H1 (cell line): ENCODE data around the gene ANKS1B. TPM values are rescaled to one million over a fixed set of nuclear protein-coding genes. Genes with fewer than 3 reads are reported as not detected.

Experiments used
- CTCF ChIA-PET: fragments of 300-600 bp; sonication (Branson Sonifier 250); formaldehyde crosslinking; loops from one replicate; lab custom pipeline; 2021; ENCODE audit not compliant: partially characterized antibody; lab: Charles Lee
- POLR2A ChIA-PET: fragments of 300-600 bp; sonication (Branson Sonifier 250); formaldehyde crosslinking; loops from one replicate; lab custom pipeline; 2021; ENCODE audit warnings: inconsistent platforms; ENCODE audit not compliant: partially characterized antibody; lab: Charles Lee
- DNase-seq, 2 experiments: peaks; one replicate each; pipeline versions ENCODE4 v3.0.0 to v3.0.0-alpha.2; 2010 to 2022; ENCODE audit warnings: low spot score in 2 of 2, low read depth in 1 of 2, mixed read lengths in 1 of 2
- FAIRE-seq: peaks from 2 replicates; lab custom pipeline; 2011; peaks lifted over from hg19 to GRCh38; lab: Jason Lieb, UNC
- H2AFZ ChIP-seq: 2 replicates; pipeline ENCODE4 v1.8.1; 2012; ENCODE audit warnings: low read length, inconsistent platforms
- H2AK5ac ChIP-seq: 2 replicates; pipeline ENCODE4 v1.6.1; 2013; ENCODE audit warnings: low read depth, low read length
- H2BK120ac ChIP-seq: replicated peaks from 2 replicates; pipeline ENCODE3; 2013; ENCODE audit warnings: low read depth, low read length, inconsistent platforms
- H2BK12ac ChIP-seq: 2 replicates; pipeline ENCODE4 v1.6.1; 2013; ENCODE audit warnings: low read depth, low read length
- H2BK15ac ChIP-seq: 2 replicates; pipeline ENCODE4 v1.6.1; 2013; ENCODE audit warnings: low read length
- H2BK20ac ChIP-seq: 2 replicates; pipeline ENCODE4 v1.6.1; 2013; ENCODE audit warnings: low read length
- H2BK5ac ChIP-seq: 2 replicates; pipeline ENCODE4 v1.6.1; 2013; ENCODE audit warnings: low read depth, low read length
- H3K14ac ChIP-seq: 2 replicates; pipeline ENCODE4 v1.6.1; 2013; ENCODE audit warnings: inconsistent platforms; ENCODE audit not compliant: insufficient read length
- H3K18ac ChIP-seq: 2 replicates; pipeline ENCODE4 v1.6.1; 2013; ENCODE audit warnings: low read length; ENCODE audit errors: extremely low read depth
- H3K23ac ChIP-seq: 2 replicates; pipeline ENCODE4 v1.6.1; 2013; ENCODE audit warnings: inconsistent platforms; ENCODE audit not compliant: insufficient read length
- H3K23me2 ChIP-seq: 2 replicates; pipeline ENCODE4 v1.6.1; 2013; ENCODE audit warnings: low read depth, low read length
- H3K27ac ChIP-seq: 2 replicates; pipeline ENCODE4 v1.6.1; 2011; ENCODE audit warnings: low read depth, low read length, inconsistent platforms
- H3K27me3 ChIP-seq, 4 experiments: replicated peaks in 1 of 4; 1 replicate in 1 of 4; 2 replicates in 3 of 4; pipeline versions ENCODE4 v1.6.1 to v1.8.1; 2011 to 2013; ENCODE audit warnings: low read length in 3 of 4, mild to moderate bottlenecking in 3 of 4, inconsistent platforms in 2 of 4, mixed read lengths in 2 of 4, moderate library complexity in 1 of 4; ENCODE audit not compliant: control insufficient read depth in 3 of 4, insufficient read depth in 3 of 4; ENCODE audit errors: extremely low read depth in 1 of 4
- H3K36me3 ChIP-seq, 4 experiments: 2 replicates each; pipeline versions ENCODE4 v1.6.1 to v1.8.1; 2011 to 2013; ENCODE audit warnings: mild to moderate bottlenecking in 4 of 4, low read length in 3 of 4, moderate library complexity in 2 of 4, control low read depth in 1 of 4, inconsistent platforms in 1 of 4; ENCODE audit not compliant: insufficient read depth in 4 of 4, control insufficient read depth in 2 of 4
- H3K4ac ChIP-seq: replicated peaks from 2 replicates; pipeline ENCODE3; 2013; ENCODE audit warnings: low read length, low read depth, mixed read lengths, inconsistent platforms; ENCODE audit not compliant: insufficient read length
- H3K4me1 ChIP-seq, 4 experiments: replicated peaks in 1 of 4; 1 replicate in 1 of 4; 2 replicates in 3 of 4; pipeline versions ENCODE4 v1.6.1 to v1.8.1; 2011 to 2013; ENCODE audit warnings: low read length in 3 of 4, inconsistent platforms in 2 of 4, mixed read lengths in 1 of 4; ENCODE audit not compliant: insufficient read depth in 4 of 4, control insufficient read depth in 3 of 4
- H3K4me2 ChIP-seq, 2 experiments: 2 replicates each; pipeline versions ENCODE4 v1.6.1 to v1.8.1; 2011 to 2013; ENCODE audit warnings: low read depth in 2 of 2, low read length in 2 of 2, control low read depth in 1 of 2, inconsistent platforms in 1 of 2, mild to moderate bottlenecking in 1 of 2; ENCODE audit not compliant: insufficient read depth in 1 of 2
- H3K4me3 ChIP-seq, 4 experiments: fragments of 200-600, 300-600 bp in 1 of 4; sonication (generic), shearing (Covaris generic), sonication (Bioruptor Twin) in 1 of 4; 2 replicates each; pipeline versions ENCODE4 v1.5.1 to v1.8.1; 2011 to 2016; ENCODE audit warnings: low read length in 4 of 4, low read depth in 3 of 4, control low read depth in 2 of 4, inconsistent platforms in 2 of 4, mild to moderate bottlenecking in 2 of 4, mixed read lengths in 1 of 4, moderate library complexity in 1 of 4; ENCODE audit not compliant: insufficient read depth in 2 of 4; ENCODE audit errors: extremely low read depth in 1 of 4
- H3K56ac ChIP-seq: replicated peaks from 2 replicates; pipeline ENCODE3; 2013; ENCODE audit warnings: low read depth, mild to moderate bottlenecking, mixed read lengths, low read length, inconsistent platforms; ENCODE audit not compliant: insufficient read length
- H3K79me1 ChIP-seq: 2 replicates; pipeline ENCODE4 v1.6.1; 2013; ENCODE audit warnings: low read depth, low read length, control low read depth
- H3K79me2 ChIP-seq, 2 experiments: 2 replicates each; pipeline versions ENCODE4 v1.6.1 to v1.8.1; 2012 to 2013; ENCODE audit warnings: low read length in 2 of 2, mild to moderate bottlenecking in 2 of 2, inconsistent platforms in 1 of 2; ENCODE audit not compliant: insufficient read depth in 2 of 2, control insufficient read depth in 1 of 2
- H3K9ac ChIP-seq, 4 experiments: replicated peaks in 1 of 4; 1 replicate in 1 of 4; 2 replicates in 3 of 4; pipeline versions ENCODE4 v1.6.1 to v1.8.1; 2011 to 2013; ENCODE audit warnings: low read depth in 3 of 4, low read length in 3 of 4, control low read depth in 2 of 4, mild to moderate bottlenecking in 2 of 4, moderate library complexity in 2 of 4, inconsistent platforms in 1 of 4; ENCODE audit errors: extremely low read depth in 1 of 4
- H3K9me3 ChIP-seq, 2 experiments: 2 replicates each; pipeline versions ENCODE4 v1.6.1 to v1.8.1; 2012 to 2013; ENCODE audit warnings: mild to moderate bottlenecking in 2 of 2, moderate library complexity in 2 of 2, control low read depth in 1 of 2, inconsistent platforms in 1 of 2, low read depth in 1 of 2, low read length in 1 of 2, mixed read lengths in 1 of 2; ENCODE audit not compliant: insufficient read depth in 2 of 2
- H4K20me1 ChIP-seq, 2 experiments: replicated peaks in 1 of 2; 2 replicates each; pipeline versions ENCODE3 to v1.8.1; 2011 to 2013; ENCODE audit warnings: inconsistent platforms in 2 of 2, low read length in 2 of 2, mild to moderate bottlenecking in 1 of 2; ENCODE audit not compliant: insufficient read depth in 2 of 2, control insufficient read depth in 1 of 2
- H4K5ac ChIP-seq: 2 replicates; pipeline ENCODE4 v1.6.1; 2013; ENCODE audit warnings: low read length, low read depth, mixed read lengths, inconsistent platforms; ENCODE audit not compliant: insufficient read length
- H4K8ac ChIP-seq: 2 replicates; pipeline ENCODE4 v1.8.0; 2013; ENCODE audit warnings: mild to moderate bottlenecking, moderate library complexity, low read length, inconsistent platforms; ENCODE audit not compliant: insufficient read depth; ENCODE audit errors: extremely low read depth
- H4K91ac ChIP-seq: replicated peaks from 2 replicates; pipeline ENCODE3; 2013; ENCODE audit warnings: low read length, mixed read lengths, inconsistent platforms; ENCODE audit not compliant: insufficient read length
- BACH1 ChIP-seq: IDR thresholded peaks from 2 replicates; pipeline ENCODE4 v1.6.1; 2012; ENCODE audit warnings: low read length, improper control_type of control experiment
- BCL11A ChIP-seq, 2 experiments: IDR thresholded peaks; one replicate each; pipeline ENCODE4 v1.6.1; 2011; ENCODE audit warnings: low read depth in 2 of 2, low read length in 2 of 2, mild to moderate bottlenecking in 2 of 2
- BRCA1 ChIP-seq: IDR thresholded peaks from 2 replicates; pipeline ENCODE4 v1.6.1; 2012; ENCODE audit warnings: low read depth, low read length, improper control_type of control experiment
- CBX5 ChIP-seq: fragments of 300-800, 300-1000 bp; sonication (generic); IDR thresholded peaks from 2 replicates; pipeline ENCODE4 v1.7.1; 2016; ENCODE audit warnings: antibody characterized with exemption, low read length, low read depth
- CHD2 ChIP-seq: IDR thresholded peaks from 2 replicates; pipeline ENCODE4 v1.6.1; 2012; ENCODE audit warnings: low read length, improper control_type of control experiment
- E2F6 ChIP-seq: IDR thresholded peaks from 2 replicates; pipeline ENCODE4 v1.6.1; 2012; ENCODE audit warnings: inconsistent platforms
- EP300 ChIP-seq, 2 experiments: IDR thresholded peaks; 1 replicate in 1 of 2; 2 replicates in 1 of 2; pipeline ENCODE4 v1.6.1; 2011 to 2012; ENCODE audit warnings: low read depth in 2 of 2, low read length in 2 of 2, mild to moderate bottlenecking in 2 of 2, borderline replicate concordance in 1 of 2, inconsistent platforms in 1 of 2, moderate library complexity in 1 of 2
- JUND ChIP-seq: IDR thresholded peaks from 2 replicates; pipeline ENCODE4 v1.6.1; 2011; ENCODE audit warnings: mild to moderate bottlenecking, improper control_type of control experiment, low read length
- KDM1A ChIP-seq: fragments of 200-600, 300-600 bp; sonication (generic); IDR thresholded peaks from 2 replicates; pipeline ENCODE4 v1.7.1; 2016; ENCODE audit warnings: mild to moderate bottlenecking, low read length, borderline replicate concordance
- MAX ChIP-seq: IDR thresholded peaks from 2 replicates; pipeline ENCODE4 v1.6.1; 2012; ENCODE audit warnings: inconsistent platforms
- POLR2A ChIP-seq, 2 experiments: IDR thresholded peaks; 1 replicate in 1 of 2; 2 replicates in 1 of 2; pipeline ENCODE4 v1.6.1; 2011; ENCODE audit warnings: low read depth in 2 of 2, low read length in 2 of 2, mild to moderate bottlenecking in 2 of 2; ENCODE audit errors: control extremely low read depth in 1 of 2
- RXRA ChIP-seq: IDR thresholded peaks from 2 replicates; pipeline ENCODE4 v1.6.1; 2011; ENCODE audit warnings: low read depth, mild to moderate bottlenecking, low read length, moderate library complexity; ENCODE audit not compliant: insufficient read depth
- SIRT6 ChIP-seq: IDR thresholded peaks from one replicate; pipeline ENCODE4 v1.7.1; 2012; ENCODE audit warnings: low read length, inconsistent platforms
- SIX5 ChIP-seq: IDR thresholded peaks from 2 replicates; pipeline ENCODE4 v1.6.1; 2011; ENCODE audit warnings: mild to moderate bottlenecking, low read depth, low read length
- SUZ12 ChIP-seq: fragments of 200-600 bp; sonication (generic); IDR thresholded peaks from 2 replicates; pipeline ENCODE4 v1.6.1; 2012; ENCODE audit warnings: mild to moderate bottlenecking, inconsistent platforms, low read length, moderate library complexity, mixed read lengths
- ZNF274 ChIP-seq: IDR thresholded peaks from 2 replicates; pipeline ENCODE4 v1.7.0; 2012; ENCODE audit warnings: low read length, borderline replicate concordance; ENCODE audit errors: extremely low read depth
- polyA plus RNA-seq, 7 experiments: library from polyadenylated mRNA; depleted of rRNA in 3 of 7; stranded (reverse) in 5 of 7; unstranded in 2 of 7; fragments of >200 nt in 5 of 7; fragments of 200-250 nt in 2 of 7; gene quantifications; 1 replicate in 5 of 7; 2 replicates in 1 of 7; 4 replicates in 1 of 7; pipeline versions ENCODE4 v1.2.1 to v1.2.3, GENCODE V29; 2011 to 2013; ENCODE audit warnings: missing spikeins in 2 of 7, mixed read lengths in 2 of 7
- total RNA-seq: library from RNA; stranded (reverse); fragmentation: NEBNext Ultra II Directional; extraction: Animal tissue kit (Norgen Biotek cat#: 25700); gene quantifications from 2 replicates; pipeline ENCODE4 v1.2.1, GENCODE V29; 2021

Gene ANKS1B
- total and polyA plus RNA-seq, 2 of the 8 experiments (the other 6 are each of a cell fraction or from before 2014, with no cell fraction given): 2.7 to 6.1 TPM

- Histone ChIP-seq H3K27me3 (no peaks in the 10 kb centered on the region), H3K36me3 (no peaks in the 10 kb centered on the region), H3K9ac (no peak overlapping the region), H3K79me2 (no peaks in the 10 kb centered on the region), H3K4me3 (no peak overlapping the region), H2AK5ac (no peak overlapping the region)
- CTCF ChIA-PET: no interaction called here
- TF ChIP-seq BCL11A (IDR thresholded peaks at IDR 0.05; ENCODE audit: low read depth in 2 of 2, low read length in 2 of 2): no peak
- no peak for TF ChIP-seq POLR2A (IDR thresholded peaks at IDR 0.05; ENCODE audit: control extremely low read depth in 1 of 2, low read depth in 2 of 2, low read length in 2 of 2)
- TF ChIP-seq EP300 (IDR thresholded peaks at IDR 0.05; ENCODE audit: borderline replicate concordance in 1 of 2, low read depth in 2 of 2, low read length in 2 of 2): no peak
- no peak for TF ChIP-seq CHD2
- no peak for TF ChIP-seq SIX5
- TF ChIP-seq MAX: no peak
- TF ChIP-seq E2F6: no peak
- no peak for TF ChIP-seq ZNF274
- no peak for TF ChIP-seq BACH1
- no peak for TF ChIP-seq SIRT6
- no peak for TF ChIP-seq KDM1A
- no peak for TF ChIP-seq BRCA1
- no peak for TF ChIP-seq CBX5
- TF ChIP-seq JUND: no peak
- TF ChIP-seq SUZ12: no peak
- TF ChIP-seq RXRA: no peak
- TF ChIP-seq, all 59 proteins: peak for 0
- no peak for FAIRE-seq
- Histone ChIP-seq H3K56ac (no peak overlapping the region), H2BK15ac (no peak overlapping the region), H2BK12ac (no peak overlapping the region), H2BK5ac (no peak overlapping the region), H3K9me3 (no peaks in the 10 kb centered on the region), H2BK120ac (no peak overlapping the region), H4K91ac (no peak overlapping the region), H4K5ac (no peak overlapping the region), H2AFZ (no peak overlapping the region), H4K20me1 (no peaks in the 10 kb centered on the region), H3K4me2 (no peak overlapping the region), H3K27ac (no peak overlapping the region), H4K8ac (no peak overlapping the region), H3K18ac (no peak overlapping the region), H2BK20ac (no peak overlapping the region), H3K14ac (no peak overlapping the region), H3K79me1 (no peaks in the 10 kb centered on the region), H3K4ac (no peak overlapping the region), H3K23ac (no peak overlapping the region), H3K23me2 (no peaks in the 10 kb centered on the region; the same call in 1 of the 2 replicates), H3K4me1 (no peaks in the 10 kb centered on the region)
- no peak for DNase-seq
- POLR2A ChIA-PET: no interaction called here
Measured at GRCh38 chr12:98970210-98970609, 1014.5 kb downstream of the ANKS1B start.
